NCI-H2107 (cell line): Measurements from ENCODE around the gene PCDH9.

Experiments
- DNase-seq: peaks from one replicate; lab custom pipeline; 2025; lab: John Stamatoyannopoulos, UW

Gene PCDH9

DNA sequence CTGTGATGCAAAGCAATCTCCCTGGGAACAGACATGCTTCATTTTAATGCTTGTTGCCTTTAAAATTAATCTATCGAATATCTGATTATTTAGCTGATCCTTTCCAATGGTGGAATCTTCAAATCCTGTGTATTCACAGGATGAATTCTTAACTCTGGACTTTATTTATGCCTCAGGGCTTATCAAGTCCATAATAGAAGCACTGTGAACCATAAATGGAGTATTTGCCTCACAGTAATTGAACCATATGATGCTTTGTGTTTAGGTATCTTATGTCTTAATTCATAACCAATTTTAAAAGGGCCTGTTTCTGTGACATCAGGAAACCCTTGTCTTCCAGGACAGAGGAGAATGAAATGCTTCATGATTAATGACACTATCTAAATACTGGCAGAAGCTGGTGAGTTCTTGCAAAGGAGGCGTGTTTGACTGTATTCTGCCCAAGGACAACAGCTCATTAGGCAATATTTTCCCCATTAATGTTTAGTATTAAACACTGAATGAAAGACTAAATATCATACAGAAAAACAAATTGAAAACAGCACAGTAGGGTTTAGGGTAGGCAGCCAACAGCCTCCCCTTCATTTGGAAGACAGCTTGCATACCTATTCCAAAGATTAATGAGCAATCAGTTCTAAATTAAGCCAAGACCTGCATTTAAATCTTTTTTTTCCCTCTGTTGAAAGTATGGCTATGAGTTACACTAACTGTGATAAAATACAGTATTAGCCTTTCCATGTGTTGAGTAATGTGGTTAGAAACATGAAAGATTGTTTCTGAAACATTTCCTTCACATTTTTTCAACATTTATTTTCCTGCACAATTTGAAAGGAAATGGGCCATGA, 709.4 kb downstream of the PCDH9 start:
- DNase-seq = no peak

DNA sequence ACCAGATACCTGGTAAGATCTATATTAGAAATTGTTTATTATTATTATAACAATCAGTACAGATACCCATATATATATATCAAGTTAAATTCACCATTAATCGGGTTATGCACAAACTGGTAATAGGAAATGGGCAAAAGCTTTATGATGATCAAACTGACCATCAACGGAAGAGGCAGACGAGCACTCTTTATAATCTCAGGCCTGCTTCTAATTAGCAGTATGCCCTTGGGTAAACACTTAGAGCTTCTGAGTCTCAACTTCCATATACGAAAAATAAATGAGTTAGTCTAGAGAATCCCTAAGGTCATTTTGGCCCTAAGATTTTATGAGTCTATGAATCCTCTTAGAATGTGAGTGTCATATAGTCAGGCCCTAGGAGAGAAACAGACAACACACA, 710.9 kb downstream of the PCDH9 start:
- DNase-seq = no peak

GRCh38 chr13:66518068-66518467, 712.1 kb downstream of the PCDH9 start:
- no peak for DNase-seq

DNA sequence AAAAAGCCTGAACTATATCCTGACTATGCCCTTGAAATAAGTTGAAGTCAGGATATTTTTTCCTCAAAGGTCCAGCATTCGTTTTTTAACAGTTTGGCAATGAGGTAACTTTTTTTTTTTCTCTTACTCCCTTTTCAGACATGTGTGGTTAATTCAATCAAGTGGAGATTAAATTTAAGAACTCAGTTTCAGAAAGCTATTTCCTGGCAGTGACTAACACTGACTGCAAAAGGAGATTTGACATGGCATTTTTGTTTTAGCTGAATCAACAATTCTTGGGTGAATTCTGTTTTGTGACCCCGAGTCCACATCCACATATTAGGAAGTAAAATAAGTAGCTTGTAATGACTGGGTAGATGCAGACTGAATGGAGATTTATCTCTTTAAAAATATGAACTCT, 716.4 kb downstream of the PCDH9 start:
- DNase-seq = no peak

DNA sequence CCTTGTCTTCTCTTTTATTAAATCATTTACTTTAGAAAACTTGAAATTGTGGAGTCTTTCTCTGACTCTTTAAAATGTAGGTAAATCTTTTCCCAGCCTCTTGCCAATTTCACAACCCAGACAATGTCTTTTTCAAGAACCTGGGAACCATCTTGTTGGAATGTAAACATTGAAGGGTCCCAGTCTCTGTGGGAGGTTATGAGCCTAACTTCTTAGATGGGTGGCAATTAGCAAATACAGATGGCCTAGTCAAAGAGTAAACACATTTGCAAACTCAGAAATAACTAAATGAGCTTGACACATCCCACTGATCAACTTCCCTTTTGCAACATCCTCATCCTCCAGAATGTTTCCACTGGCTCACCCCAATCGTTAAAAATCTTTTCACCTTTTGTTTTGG, 721.0 kb downstream of the PCDH9 start:
- no peak for DNase-seq

- DNase-seq = no peak
These were observed 721.8 kb downstream of the PCDH9 start for GRCh38 chr13:66508153-66508909.

- DNase-seq = peak; percentile 2
These were observed 723.2 kb downstream of the PCDH9 start for GRCh38 chr13:66506979-66507378.

GRCh38 chr13:66506051-66506777, 723.9 kb downstream of the PCDH9 start:
- DNase-seq = no peak

GRCh38 chr13:66503890-66504289, 726.2 kb downstream of the PCDH9 start:
- no peak for DNase-seq

- no peak for DNase-seq
These were observed 729.0 kb downstream of the PCDH9 start for GRCh38 chr13:66501181-66501580.

DNA sequence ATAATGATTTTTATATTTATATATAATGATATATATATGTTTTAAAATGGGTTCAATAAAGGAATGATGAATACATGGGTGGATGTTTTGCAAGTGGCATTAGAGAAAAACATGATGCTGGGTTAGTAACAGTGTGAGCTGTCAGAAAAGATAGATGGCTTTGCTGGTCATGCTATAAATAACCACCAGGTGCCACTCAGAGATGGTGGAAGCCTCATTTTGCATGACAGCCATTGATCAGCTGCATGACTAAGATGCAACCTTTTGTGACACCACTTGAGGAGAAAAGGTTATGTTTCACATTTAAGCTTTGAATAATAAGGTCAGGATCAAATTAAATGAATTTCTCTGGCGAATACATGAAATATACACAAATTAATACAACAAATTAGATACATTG, 737.7 kb downstream of the PCDH9 start:
- DNase-seq = no peak

- no peak for DNase-seq
These were observed 738.9 kb downstream of the PCDH9 start for GRCh38 chr13:66491251-66491650.

GRCh38 chr13:66489586-66489985, 740.5 kb downstream of the PCDH9 start:
- DNase-seq = no peak

GRCh38 chr13:66489172-66489571, 741.0 kb downstream of the PCDH9 start:
- no peak for DNase-seq

- DNase-seq = no peak
These were observed 746.4 kb downstream of the PCDH9 start for GRCh38 chr13:66483712-66484111.

GRCh38 chr13:66482836-66483235, 747.3 kb downstream of the PCDH9 start:
- DNase-seq = no peak

- no peak for DNase-seq
These were observed 752.3 kb downstream of the PCDH9 start for GRCh38 chr13:66477816-66478215.

DNA sequence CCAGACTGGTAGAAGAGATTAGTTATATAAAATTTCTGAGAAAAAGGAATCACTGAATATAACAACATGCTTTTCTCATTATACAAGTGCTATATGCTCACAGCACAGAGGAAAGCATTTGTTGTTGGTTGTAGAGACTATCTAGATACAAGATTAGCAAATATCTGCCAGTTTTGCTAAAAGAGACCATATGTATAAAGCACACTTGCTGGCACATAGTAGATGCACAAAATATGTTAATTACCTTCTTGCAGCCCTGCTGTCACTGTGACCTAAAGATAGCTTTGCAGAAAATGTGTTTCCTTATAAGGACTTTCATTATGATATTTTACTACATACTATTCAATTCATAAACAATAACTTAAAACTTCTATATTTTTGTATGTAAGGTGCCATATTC, 755.1 kb downstream of the PCDH9 start:
- no peak for DNase-seq

GRCh38 chr13:66469745-66470144, 760.4 kb downstream of the PCDH9 start:
- DNase-seq = no peak

GRCh38 chr13:66468656-66469055, 761.5 kb downstream of the PCDH9 start:
- DNase-seq = no peak

- DNase-seq = no peak
These were observed 767.9 kb downstream of the PCDH9 start for GRCh38 chr13:66462187-66462586.

- DNase-seq = no peak
These were observed 769.1 kb downstream of the PCDH9 start for GRCh38 chr13:66461021-66461420.

DNA sequence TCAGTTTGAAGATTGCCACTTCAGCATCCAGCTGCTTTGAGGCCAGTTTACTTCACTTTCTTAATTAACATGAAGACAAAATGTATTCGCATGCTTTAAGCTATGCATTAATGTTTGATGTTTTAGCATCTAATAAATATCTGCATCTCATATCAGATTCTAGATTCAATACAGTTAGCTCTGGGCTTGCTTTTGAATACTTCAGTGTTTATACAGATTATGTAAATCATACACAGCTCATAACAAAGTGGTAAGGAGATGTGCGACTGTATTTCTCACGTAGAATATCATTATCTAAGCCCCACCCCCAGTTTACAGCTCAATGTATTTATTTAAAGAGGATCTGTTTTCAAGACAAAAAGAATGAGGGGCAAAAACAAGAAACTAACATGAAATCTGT, 770.5 kb downstream of the PCDH9 start:
- no peak for DNase-seq
